ENCODE data around the gene CCSER1.

The CCSER1 gene
- total RNA-seq, result 0.54 to 11.3 (median 3.3) reads per million in 17 experiments

DNA sequence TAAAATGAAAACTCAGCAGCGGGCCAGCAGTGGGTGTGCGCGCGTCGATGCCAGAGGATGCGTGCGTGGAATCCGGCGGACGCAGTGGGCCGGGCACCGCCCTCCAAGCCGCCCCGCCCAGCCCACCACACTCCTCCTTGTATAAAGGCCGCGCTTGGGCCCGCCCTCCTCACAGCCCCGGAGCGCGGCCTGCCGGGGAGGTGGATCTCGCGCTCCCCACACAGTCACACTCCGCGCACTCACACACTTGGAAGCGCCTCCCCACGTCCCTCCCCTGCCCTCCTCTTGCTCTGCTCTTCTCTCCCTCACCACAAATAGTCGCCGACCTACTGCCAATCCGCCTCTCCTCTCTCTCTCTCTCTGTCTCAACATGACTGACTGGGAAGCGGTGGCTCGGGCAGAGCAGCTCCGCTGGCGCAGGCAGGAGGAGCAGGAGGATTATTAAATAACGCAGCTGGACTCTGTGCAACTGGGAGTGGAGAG lies at the start of gene CCSER1:
TSS of gene CCSER1 (plus strand) at position 172 of the 483 bp plus-strand sequence.
- peak; percentile 85 to 94 (median 90) for DNase-seq

- peak; percentile 5 to 81 (median 48) for DNase-seq
These were observed 48.8 kb upstream of the CCSER1 start for GRCh38 chr4:90078440-90078839.

GRCh38 chr4:90080116-90080515 lies 47.1 kb upstream of the CCSER1 start:
- DNase-seq, result no peak

- DNase-seq, result no peak
These were observed 45.6 kb upstream of the CCSER1 start for GRCh38 chr4:90081432-90082144.

- no peak for DNase-seq
These were observed 44.7 kb upstream of the CCSER1 start for GRCh38 chr4:90082449-90082848.

DNA sequence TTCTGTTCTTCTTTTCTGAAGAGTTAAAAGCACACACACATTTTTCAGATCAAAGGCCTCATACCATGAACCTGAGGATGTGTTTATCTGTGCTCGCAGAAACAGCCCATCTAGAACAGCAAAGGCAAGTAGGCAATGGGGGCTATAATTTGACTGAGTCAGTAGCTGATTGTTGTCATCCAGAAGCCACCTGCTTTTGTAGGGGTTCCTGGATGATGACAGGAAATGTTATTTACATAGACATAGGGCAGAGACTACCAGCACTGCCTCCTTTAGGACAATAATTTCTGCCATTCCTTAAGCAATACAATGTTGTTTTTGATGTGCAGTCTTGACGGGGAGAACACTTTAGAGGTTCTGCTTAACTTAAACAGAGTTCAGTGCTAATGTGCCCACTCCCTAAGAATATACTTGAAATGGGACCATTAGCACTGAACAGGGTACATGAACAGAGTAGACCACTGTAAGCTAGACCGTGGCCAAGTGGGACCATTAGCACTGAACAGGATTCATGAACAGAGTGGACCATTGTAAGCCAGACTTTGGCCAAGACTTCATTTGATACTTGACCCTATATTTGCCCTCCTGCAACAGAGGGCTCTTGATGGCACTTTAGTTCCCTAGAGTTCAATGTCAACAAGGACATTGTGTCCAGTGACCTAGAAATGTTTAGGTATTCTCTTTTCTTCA lies 42.8 kb upstream of the CCSER1 start:
- no peak for DNase-seq

DNA sequence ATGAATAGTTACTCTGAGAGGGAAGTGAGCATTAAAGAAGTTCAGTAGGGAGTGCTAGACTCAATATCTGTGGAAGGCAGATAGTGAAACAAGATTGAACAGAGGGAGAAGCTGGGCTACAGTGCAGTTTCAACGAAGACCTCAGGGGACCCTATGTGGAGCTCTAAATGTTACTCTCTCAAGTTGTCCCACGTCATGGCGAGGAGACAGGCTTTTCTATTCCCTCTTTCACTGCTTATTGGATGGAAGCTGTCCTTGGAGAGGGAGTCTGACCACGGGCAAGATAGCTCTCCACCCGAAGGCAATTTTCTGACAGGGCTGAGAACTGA lies 42.3 kb upstream of the CCSER1 start:
- DNase-seq, result no peak

DNA sequence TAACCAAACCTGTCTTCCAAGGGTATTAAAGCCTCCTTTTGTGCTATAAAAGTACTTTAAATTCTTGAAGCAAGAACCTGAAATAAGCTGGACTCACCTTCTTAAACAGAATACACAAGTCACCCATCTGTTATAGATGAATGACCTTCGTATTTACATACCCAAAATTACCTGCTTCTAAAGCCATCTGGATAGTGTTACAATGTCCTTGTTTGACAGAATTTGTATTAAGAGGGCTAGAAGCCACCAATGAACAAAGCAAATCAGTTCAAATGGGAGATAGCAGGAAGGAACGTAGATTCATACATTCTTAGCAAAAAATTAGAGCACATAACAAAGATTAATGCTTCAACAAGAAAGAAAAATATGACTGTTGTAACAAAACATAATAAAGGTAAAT lies 33.7 kb upstream of the CCSER1 start:
- DNase-seq, result no peak

- DNase-seq, result no peak
These were observed 32.2 kb upstream of the CCSER1 start for GRCh38 chr4:90095000-90095399.

GRCh38 chr4:90099812-90100211 lies 27.4 kb upstream of the CCSER1 start:
- DNase-seq, result peak; percentile 58 to 89 (median 71)

DNA sequence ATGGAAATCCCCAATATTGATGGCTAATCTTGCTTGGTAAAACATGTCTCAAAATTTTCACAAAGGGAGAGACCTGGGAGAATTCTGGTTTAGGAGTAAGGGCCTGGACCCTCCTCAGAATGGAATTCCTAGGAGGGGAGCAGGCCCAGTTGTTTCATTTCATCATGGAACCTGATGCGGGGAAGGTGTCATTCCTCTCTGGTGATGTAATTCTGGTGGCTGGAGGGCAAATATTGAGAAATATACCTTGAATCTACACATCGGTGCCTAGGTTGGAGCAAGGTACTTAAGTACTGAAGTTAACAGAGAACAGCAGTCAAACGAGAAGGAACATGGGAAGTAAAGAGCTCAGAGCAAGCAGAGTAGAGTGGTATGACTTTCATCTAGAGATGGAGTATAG lies 23.2 kb upstream of the CCSER1 start:
- DNase-seq, result no peak

DNA sequence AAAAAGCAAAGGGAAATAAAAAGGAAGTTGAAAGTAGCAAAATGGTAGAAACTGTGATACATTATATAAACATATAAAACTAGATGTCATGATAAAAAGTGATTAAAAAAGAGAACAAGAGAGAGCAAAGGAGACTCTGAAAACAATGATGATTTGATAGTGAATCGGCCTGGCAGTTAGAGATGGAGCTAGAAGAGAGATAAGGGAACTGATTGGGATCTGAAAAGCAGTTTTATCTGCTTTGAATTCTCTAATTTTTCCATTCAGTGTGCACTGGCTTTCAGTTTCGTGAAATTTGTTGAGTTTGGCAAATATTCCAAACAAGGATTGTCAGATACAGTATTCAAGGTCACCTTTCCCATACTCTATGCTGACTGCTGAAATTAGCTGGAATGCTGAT lies 21.9 kb upstream of the CCSER1 start:
- DNase-seq, result no peak

- no peak for DNase-seq
These were observed 14.5 kb upstream of the CCSER1 start for GRCh38 chr4:90112715-90113114.

- no peak for DNase-seq
These were observed 13.2 kb upstream of the CCSER1 start for GRCh38 chr4:90113881-90114457.

DNA sequence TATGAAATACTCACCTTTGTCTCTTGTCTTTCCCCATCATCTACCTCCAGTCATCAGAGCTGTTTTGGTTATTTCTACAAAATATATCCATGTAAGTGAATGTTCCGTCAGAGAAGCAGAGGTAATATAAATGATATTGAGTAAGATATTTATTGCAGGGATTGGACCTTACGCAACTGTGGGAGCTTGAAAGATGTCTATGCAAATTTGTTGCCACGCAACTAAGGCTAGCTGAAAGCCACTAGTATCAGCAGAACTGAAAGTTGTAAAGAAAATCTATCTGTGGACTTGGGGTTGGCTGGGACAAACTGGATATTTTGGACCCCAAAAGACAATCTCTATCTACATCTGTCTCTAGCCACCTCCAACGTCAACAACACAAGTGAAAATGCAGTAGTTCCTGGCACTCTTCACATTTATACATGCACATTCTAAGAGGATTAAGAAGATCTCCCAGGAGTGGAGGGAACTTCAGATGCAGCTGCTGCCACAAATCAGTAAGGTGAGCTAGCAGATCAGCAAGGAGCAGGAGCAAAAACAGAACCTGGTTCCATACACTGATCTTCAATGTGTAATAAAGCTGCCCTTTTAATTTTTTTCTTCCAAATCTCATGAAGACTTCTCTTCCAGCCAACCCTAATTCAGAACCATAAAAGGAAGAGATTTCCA lies 8.5 kb upstream of the CCSER1 start:
- DNase-seq, result peak in 3 of 4 experiments; percentile 17 to 33 (median 29)

DNA sequence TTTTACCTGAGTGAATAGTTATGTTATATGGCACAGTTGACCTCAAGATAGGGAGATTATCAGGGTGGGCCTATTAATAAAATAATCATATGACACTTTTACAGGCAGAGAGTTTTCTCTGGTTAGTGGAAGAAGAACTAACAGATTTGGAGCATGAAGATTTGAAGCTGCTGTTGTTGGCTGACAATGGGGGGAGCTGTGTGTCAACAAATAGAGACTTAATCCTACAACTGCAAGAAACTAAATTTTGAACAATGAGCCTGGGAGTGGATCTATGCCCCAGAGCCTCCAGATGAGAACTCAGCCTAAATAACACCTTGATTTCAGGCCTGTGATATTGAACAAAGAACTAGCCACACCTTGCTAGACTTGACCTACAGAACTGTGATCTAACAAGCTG lies 7.2 kb upstream of the CCSER1 start:
- peak in 1 of 4 experiments; percentile 9 for DNase-seq

GRCh38 chr4:90120815-90121214 lies 6.4 kb upstream of the CCSER1 start:
- DNase-seq, result no peak

DNA sequence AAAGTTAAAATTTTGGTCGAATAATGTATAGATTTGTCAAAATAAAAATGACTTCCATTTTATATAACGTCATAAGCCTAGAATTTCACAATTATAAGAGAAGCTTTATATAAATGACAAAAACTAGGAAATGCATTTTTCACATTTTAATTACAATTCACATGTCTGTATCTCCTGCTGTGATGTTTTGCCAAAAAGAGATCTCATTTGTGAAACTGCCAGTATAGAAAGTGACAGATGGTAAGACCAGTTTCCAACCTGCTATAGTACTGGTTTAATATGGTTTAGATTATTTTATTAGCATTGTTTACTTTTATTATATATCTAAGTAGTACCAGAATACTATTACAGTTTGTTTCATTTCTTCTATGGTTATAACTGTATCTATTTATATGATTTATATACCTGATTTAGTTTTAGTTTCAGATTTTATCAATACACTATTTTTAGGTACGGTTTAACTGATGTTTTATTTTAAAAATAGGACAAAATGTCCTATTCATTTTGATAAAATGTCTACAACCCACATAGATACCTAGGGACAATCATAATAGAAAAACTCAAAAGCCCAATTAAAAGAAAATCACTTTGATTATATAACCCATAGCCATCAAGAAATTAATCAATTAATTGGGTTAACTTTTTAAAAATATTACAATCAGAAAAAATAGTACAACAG lies 5.4 kb upstream of the CCSER1 start:
- no peak for DNase-seq

GRCh38 chr4:90122355-90122748 lies 4.8 kb upstream of the CCSER1 start:
- DNase-seq, result no peak

DNA sequence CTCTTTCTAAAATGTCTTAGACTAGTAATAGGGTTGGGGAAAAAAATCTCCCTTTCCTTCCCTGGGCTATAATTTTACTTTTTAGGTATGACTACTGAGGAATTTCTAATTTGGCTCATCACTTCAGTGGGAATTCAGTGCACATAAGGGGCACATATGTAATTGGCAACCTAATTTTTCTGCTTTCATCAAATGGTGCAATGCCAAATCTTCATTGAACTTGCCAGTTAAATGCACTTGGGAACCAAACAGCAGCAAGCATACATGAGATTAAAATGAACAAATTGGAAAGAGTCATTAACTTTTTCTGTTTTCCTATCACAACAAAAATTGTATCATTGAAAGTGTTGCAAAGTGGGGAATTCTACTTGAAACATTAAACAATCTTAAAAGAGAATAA lies 2.9 kb upstream of the CCSER1 start:
- no peak for DNase-seq

GRCh38 chr4:90126805-90127204 lies 389 bp upstream of the CCSER1 start:
- no peak for DNase-seq

GRCh38 chr4:90127706-90128345 lies 632 bp downstream of the CCSER1 start:
- peak; percentile 29 to 66 (median 46) for DNase-seq
